GM12878 (cell line): Measurements from ENCODE around the gene HAND1.

ENCODE experiments used
- ATF2 ChIP-seq: IDR thresholded peaks from 2 replicates; pipeline ENCODE4 v1.6.1; 2012; ENCODE audit warnings: low read length, inconsistent platforms
- CTCF ChIP-seq, 3 experiments: IDR thresholded peaks in 2 of 3; conservative IDR thresholded peaks in 1 of 3; 2 replicates each; pipeline ENCODE4 v1.5.1; 2011; ENCODE audit warnings: low read depth in 3 of 3, low read length in 3 of 3, mild to moderate bottlenecking in 3 of 3, control low read depth in 2 of 3, moderate library complexity in 2 of 3, inconsistent platforms in 1 of 3, mixed read lengths in 1 of 3; ENCODE audit not compliant: control insufficient read depth in 2 of 3, insufficient read depth in 1 of 3; ENCODE audit errors: extremely low read depth in 1 of 3
- CUX1 ChIP-seq: IDR thresholded peaks from 2 replicates; pipeline ENCODE4 v1.6.1; 2012; ENCODE audit warnings: improper control_type of control experiment, low read depth, low read length; ENCODE audit not compliant: insufficient replicate concordance
- EP300 ChIP-seq, 2 experiments: fragments of 150-350 bp in 1 of 2; IDR thresholded peaks; 2 replicates each; pipeline ENCODE4 v1.6.1; 2011 to 2012; ENCODE audit warnings: low read depth in 2 of 2, low read length in 2 of 2, borderline replicate concordance in 1 of 2, improper control_type of control experiment in 1 of 2, inconsistent platforms in 1 of 2; ENCODE audit not compliant: control insufficient read depth in 1 of 2
- KDM1A ChIP-seq: fragments of 200-600 bp; sonication (generic); IDR thresholded peaks from 2 replicates; pipeline ENCODE4 v1.6.1; 2016; ENCODE audit warnings: borderline replicate concordance
- MXI1 ChIP-seq: fragments of 150-350 bp; IDR thresholded peaks from 2 replicates; pipeline ENCODE4 v1.6.1; 2011; ENCODE audit warnings: low read depth, mild to moderate bottlenecking, inconsistent platforms, low read length, improper control_type of control experiment
- POLR2A ChIP-seq: IDR thresholded peaks from 2 replicates; pipeline ENCODE4 v1.6.1; 2011; ENCODE audit warnings: low read depth, mild to moderate bottlenecking, low read length
- POLR2AphosphoS5 ChIP-seq: IDR thresholded peaks from 2 replicates; pipeline ENCODE4 v1.6.1; 2011; ENCODE audit warnings: mild to moderate bottlenecking, low read length, inconsistent platforms
- SIN3A ChIP-seq: IDR thresholded peaks from 2 replicates; pipeline ENCODE4 v1.6.1; 2012; ENCODE audit warnings: low read depth, low read length, improper control_type of control experiment
- SKIL ChIP-seq: fragments of 450-650 bp; IDR thresholded peaks from 2 replicates; pipeline ENCODE4 v1.6.1; 2017; ENCODE audit warnings: mild to moderate bottlenecking, low read depth, inconsistent platforms; ENCODE audit not compliant: poor library complexity, severe bottlenecking
- SP1 ChIP-seq: IDR thresholded peaks from one replicate; pipeline ENCODE4 v1.6.1; 2011; ENCODE audit warnings: low read depth, low read length
- ZBTB4 ChIP-seq: fragments of 450-650 bp; formaldehyde crosslinking; IDR thresholded peaks from 2 replicates; pipeline ENCODE4 v1.4.0; 2022; ENCODE audit warnings: mild to moderate bottlenecking, moderate library complexity

- no peak for TF ChIP-seq SKIL
- no peak for TF ChIP-seq ZBTB4 (CRISPR knock-in tag)
- no peak for TF ChIP-seq MXI1
- no peak for TF ChIP-seq POLR2A
- TF ChIP-seq POLR2AphosphoS5, result no peak
- TF ChIP-seq SP1, result no peak
- TF ChIP-seq KDM1A, result no peak
- TF ChIP-seq CUX1, result no peak
- peak; percentile 89 to 96 (median 92) for TF ChIP-seq CTCF (IDR thresholded peaks at IDR 0.05 in 2 of 3, conservative IDR thresholded peaks at IDR 0.05 in 1 of 3; ENCODE audit: control insufficient read depth in 2 of 3, extremely low read depth in 1 of 3, insufficient read depth in 1 of 3, low read depth in 3 of 3, low read length in 3 of 3)
- no peak for TF ChIP-seq ATF2
- TF ChIP-seq SIN3A, result no peak
- no peak for TF ChIP-seq EP300 (IDR thresholded peaks at IDR 0.05; ENCODE audit: borderline replicate concordance in 1 of 2, control insufficient read depth in 1 of 2, low read depth in 2 of 2, low read length in 2 of 2)
These were observed 10.2 kb downstream of the HAND1 start for GRCh38 chr5:154467655-154468354.
